GM23338 (cell line): ENCODE data around the gene GJD2. TPM values are rescaled to one million over a fixed set of nuclear protein-coding genes. Genes with fewer than 3 reads are reported as not detected.

ENCODE experiments used
- ATAC-seq: fragments of 200-7000 bp; cut with Tn5 transposase; 3 replicates; pipeline ENCODE4 v1.9.1; 2020
- DNase-seq: peaks from one replicate; pipeline ENCODE4 v3.0.0-alpha.2; 2015; ENCODE audit warnings: low spot score
- H2AFZ ChIP-seq: fragments of 200-600 bp; sonication (generic); 2 replicates; pipeline ENCODE4 v1.8.0; 2016; ENCODE audit warnings: antibody characterized with exemption, mild to moderate bottlenecking, moderate library complexity
- H3F3A ChIP-seq: fragments of 200-600 bp; sonication (generic); replicated peaks from 2 replicates; pipeline ENCODE4 v1.8.0; 2017; ENCODE audit warnings: antibody characterized with exemption, mixed run types, low read depth
- H3K27ac ChIP-seq: fragments of 200-600 bp; sonication (generic); 2 replicates; pipeline ENCODE4 v1.6.1; 2016; ENCODE audit warnings: low read depth
- H3K27me3 ChIP-seq: fragments of 200-600 bp; sonication (generic); 2 replicates; pipeline ENCODE4 v1.8.0; 2016; ENCODE audit warnings: mild to moderate bottlenecking, mixed run types, moderate library complexity; ENCODE audit not compliant: insufficient read depth
- H3K36me3 ChIP-seq: fragments of 200-600 bp; sonication (generic); 2 replicates; pipeline ENCODE4 v1.8.0; 2016; ENCODE audit warnings: mild to moderate bottlenecking; ENCODE audit not compliant: insufficient read depth
- H3K4me1 ChIP-seq: fragments of 200-600 bp; sonication (generic); 2 replicates; pipeline ENCODE4 v1.8.0; 2016; ENCODE audit warnings: mild to moderate bottlenecking, moderate library complexity; ENCODE audit not compliant: insufficient read depth
- H3K4me2 ChIP-seq: fragments of 200-600 bp; sonication (generic); 2 replicates; pipeline ENCODE4 v1.7.1; 2017; ENCODE audit warnings: mixed run types
- H3K4me3 ChIP-seq: fragments of 200-600 bp; sonication (generic); 2 replicates; pipeline ENCODE4 v1.6.1; 2016; ENCODE audit warnings: mixed run types
- H3K79me2 ChIP-seq: fragments of 200-600 bp; sonication (generic); replicated peaks from 2 replicates; pipeline ENCODE4 v1.8.0; 2017; ENCODE audit warnings: mild to moderate bottlenecking; ENCODE audit not compliant: insufficient read depth
- H3K9me2 ChIP-seq: fragments of 200-600 bp; sonication (generic); 2 replicates; pipeline ENCODE4 v1.8.0; 2017; ENCODE audit not compliant: insufficient read depth
- H4K20me1 ChIP-seq: fragments of 200-600 bp; sonication (generic); replicated peaks from 2 replicates; pipeline ENCODE4 v1.8.0; 2017; ENCODE audit warnings: mild to moderate bottlenecking; ENCODE audit not compliant: insufficient read depth
- H3K27ac Mint-ChIP-seq: 2 replicates; pipeline ENCODE4 v1.8.0; 2020; ENCODE audit warnings: inconsistent platforms, mild to moderate bottlenecking, moderate library complexity, mixed read lengths
- H3K27me3 Mint-ChIP-seq: 3 replicates; pipeline ENCODE4 v1.8.0; 2022; ENCODE audit warnings: low read depth, mild to moderate bottlenecking, moderate library complexity, mixed read lengths, inconsistent platforms; ENCODE audit not compliant: insufficient read depth, poor library complexity
- H3K36me3 Mint-ChIP-seq: 3 replicates; pipeline ENCODE4 v1.8.0; 2021; ENCODE audit warnings: low read depth, mild to moderate bottlenecking, inconsistent platforms, moderate library complexity, mixed read lengths
- H3K4me1 Mint-ChIP-seq: 3 replicates; pipeline ENCODE4 v1.8.0; 2020; ENCODE audit warnings: mild to moderate bottlenecking, inconsistent platforms, mixed read lengths
- H3K4me3 Mint-ChIP-seq: 3 replicates; pipeline ENCODE4 v1.8.0; 2021; ENCODE audit warnings: moderate library complexity, mild to moderate bottlenecking, inconsistent platforms, mixed read lengths
- H3K9me3 Mint-ChIP-seq: 3 replicates; pipeline ENCODE4 v1.8.0; 2020; ENCODE audit warnings: moderate library complexity, mild to moderate bottlenecking, inconsistent platforms, mixed read lengths
- CREB1 ChIP-seq: fragments of 250-450 bp; sonication (Bioruptor Pico); IDR thresholded peaks from 2 replicates; pipeline ENCODE4 v1.5.0; 2020; ENCODE audit warnings: low read depth, mild to moderate bottlenecking, moderate library complexity
- CTCF ChIP-seq, 2 experiments: fragments of 200-600 bp in 1 of 2; sonication (generic) in 1 of 2; conservative IDR thresholded peaks; 2 replicates each; pipeline versions ENCODE4 v1.5.1 to v1.6.1; 2016 to 2017; ENCODE audit warnings: antibody characterized with exemption in 2 of 2, low read depth in 2 of 2, mild to moderate bottlenecking in 2 of 2, moderate library complexity in 1 of 2
- ETS1 ChIP-seq: IDR thresholded peaks from 2 replicates; pipeline ENCODE4 v1.6.1; 2016; ENCODE audit warnings: antibody characterized with exemption
- EZH2phosphoT487 ChIP-seq: fragments of 200-600 bp; sonication (generic); IDR thresholded peaks from one replicate; pipeline ENCODE4 v1.8.1; 2018; ENCODE audit warnings: antibody characterized with exemption; ENCODE audit not compliant: unreplicated experiment
- JUNB ChIP-seq: IDR thresholded peaks from one replicate; pipeline ENCODE4 v1.6.1; 2016; ENCODE audit warnings: antibody characterized with exemption; ENCODE audit not compliant: unreplicated experiment
- NANOG ChIP-seq: IDR thresholded peaks from 2 replicates; pipeline ENCODE4 v1.6.1; 2016; ENCODE audit warnings: antibody characterized with exemption, borderline replicate concordance
- POLR2AphosphoS5 ChIP-seq: IDR thresholded peaks from 2 replicates; pipeline ENCODE4 v1.6.1; 2016; ENCODE audit warnings: antibody characterized with exemption, low read depth
- REST ChIP-seq: IDR thresholded peaks from one replicate; pipeline ENCODE4 v1.6.1; 2018; ENCODE audit warnings: antibody characterized with exemption; ENCODE audit not compliant: unreplicated experiment
- STAT1 ChIP-seq: IDR thresholded peaks from one replicate; pipeline ENCODE4 v1.6.1; 2016; ENCODE audit warnings: antibody characterized with exemption; ENCODE audit not compliant: unreplicated experiment
- ZNF114 ChIP-seq: fragments of 250-450 bp; sonication (Bioruptor Pico); IDR thresholded peaks from 2 replicates; pipeline ENCODE4 v1.5.0; 2020; ENCODE audit warnings: mild to moderate bottlenecking, moderate library complexity
- ZNF331 ChIP-seq: fragments of 250-450 bp; sonication (Bioruptor Pico); IDR thresholded peaks from 2 replicates; pipeline ENCODE4 v1.5.0; 2020; ENCODE audit warnings: low read depth, mild to moderate bottlenecking, moderate library complexity
- polyA plus RNA-seq: library from polyadenylated mRNA; unstranded; fragments of >200 nt; fragmentation: Nextera tagmentation; extraction: Ambion mirVana; gene quantifications from 2 replicates; pipeline ENCODE4 v1.2.1, GENCODE V29; 2016
- total RNA-seq: library from RNA; depleted of rRNA; stranded (reverse); fragments of >200 nt; shearing (Covaris generic); gene quantifications from 2 replicates; pipeline ENCODE4 v1.2.3, GENCODE V29; 2014

The GJD2 gene
- total and polyA plus RNA-seq, 2 experiments from 2014 or later = 0.29 to 0.63 TPM

GRCh38 chr15:34753236-34753894 lies 1.4 kb downstream of the GJD2 start:
- H3K27me3 ChIP-seq = peaks cover 54% of the 10 kb centered on the region
- peak; percentile 58 for ATAC-seq
- H3K9me2 ChIP-seq = no peaks in the 10 kb centered on the region; the same call in 1 of the 2 replicates
- TF ChIP-seq ETS1 = peak; percentile 26; the same call in 1 of the 2 replicates
- no peak for TF ChIP-seq ZNF114 (CRISPR knock-in tag)
- TF ChIP-seq ZNF331 (CRISPR knock-in tag) = no peak
- TF ChIP-seq STAT1 = no peak
- no peak for TF ChIP-seq JUNB
- TF ChIP-seq POLR2AphosphoS5 = no peak
- no peak for TF ChIP-seq EZH2phosphoT487
- no peak for TF ChIP-seq CTCF (conservative IDR thresholded peaks at IDR 0.05; ENCODE audit: low read depth in 2 of 2)
- TF ChIP-seq CREB1 = peak; percentile 71
- no peak for TF ChIP-seq NANOG
- peak; percentile 91 for TF ChIP-seq REST
- Mint-ChIP-seq H3K27me3 (peaks cover 37% of the 10 kb centered on the region), H3K4me3 (peak overlapping the region; percentile 56; the same call in 2 of the 3 replicates), H3K4me1 (peaks cover 13% of the 10 kb centered on the region), H3K27ac (no peak overlapping the region), H3K36me3 (no peaks in the 10 kb centered on the region), H3K9me3 (no peaks in the 10 kb centered on the region)
- H2AFZ ChIP-seq = peak overlapping the region; percentile 14; the same call in 1 of the 2 replicates
- no peaks in the 10 kb centered on the region for H3F3A ChIP-seq
- peaks cover 5% of the 10 kb centered on the region; the same call in 1 of the 2 replicates for H4K20me1 ChIP-seq
- DNase-seq = peak; percentile 94
- no peaks in the 10 kb centered on the region for H3K79me2 ChIP-seq
- peaks cover 7% of the 10 kb centered on the region for H3K4me1 ChIP-seq
- H3K4me3 ChIP-seq = peak overlapping the region; percentile 83; the same call in 1 of the 2 replicates
- H3K36me3 ChIP-seq = no peaks in the 10 kb centered on the region
- no peak overlapping the region for H3K27ac ChIP-seq
- H3K4me2 ChIP-seq = peak overlapping the region; percentile 97
